ENCODE measurements around the gene PPP3CB. TPM values are rescaled to one million over a fixed set of nuclear protein-coding genes. Genes with fewer than 3 reads are reported as not detected.

The PPP3CB gene
- total RNA-seq, 1 donor from 2014 or later: 67.7 TPM

GRCh38 chr10:73388228-73388627 is 107.6 kb downstream of the PPP3CB start:
- ATAC-seq (no peak), DNase-seq (no peak)
- intact Hi-C loops (cut with micrococcal nuclease): no loop called here

- DNase-seq (no peak), ATAC-seq (no peak)
- intact Hi-C loops (cut with micrococcal nuclease): no loop called here
Observed at GRCh38 chr10:73386583-73386982, 109.2 kb downstream of the PPP3CB start.

Other genes with a start within 250 kb of the PPP3CB start
- gene DNAJC9, start 248.8 kb downstream of the PPP3CB start, total RNA-seq: 9.6 TPM
- 109 TPM for gene MRPS16, start 243.4 kb downstream of the PPP3CB start, total RNA-seq
- gene CFAP70, start 137.2 kb downstream of the PPP3CB start, total RNA-seq: 1.7 TPM
- 116 TPM for gene ANXA7, start 82.0 kb downstream of the PPP3CB start, total RNA-seq
- 2.9 TPM for gene MSS51, start 62.5 kb downstream of the PPP3CB start, total RNA-seq
- 22.4 TPM for gene USP54, start 95.3 kb upstream of the PPP3CB start, total RNA-seq
- 0.32 TPM for gene MYOZ1, start 145.4 kb upstream of the PPP3CB start, total RNA-seq
- 237 TPM for gene SYNPO2L, start 160.0 kb upstream of the PPP3CB start, total RNA-seq
- gene AGAP5, start 202.1 kb upstream of the PPP3CB start, total RNA-seq: 3.2 TPM
- 50.5 TPM for gene SEC24C, start 248.3 kb upstream of the PPP3CB start, total RNA-seq